ENCODE data around the gene DKK1.

DKK1 gene

DNA sequence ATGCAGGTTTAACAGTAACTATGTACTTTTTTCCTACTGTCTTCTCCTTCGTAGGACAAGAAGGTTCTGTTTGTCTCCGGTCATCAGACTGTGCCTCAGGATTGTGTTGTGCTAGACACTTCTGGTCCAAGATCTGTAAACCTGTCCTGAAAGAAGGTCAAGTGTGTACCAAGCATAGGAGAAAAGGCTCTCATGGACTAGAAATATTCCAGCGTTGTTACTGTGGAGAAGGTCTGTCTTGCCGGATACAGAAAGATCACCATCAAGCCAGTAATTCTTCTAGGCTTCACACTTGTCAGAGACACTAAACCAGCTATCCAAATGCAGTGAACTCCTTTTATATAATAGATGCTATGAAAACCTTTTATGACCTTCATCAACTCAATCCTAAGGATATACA lies 2.4 kb downstream of the DKK1 start:
- TF ChIP-seq, protein P1, sequence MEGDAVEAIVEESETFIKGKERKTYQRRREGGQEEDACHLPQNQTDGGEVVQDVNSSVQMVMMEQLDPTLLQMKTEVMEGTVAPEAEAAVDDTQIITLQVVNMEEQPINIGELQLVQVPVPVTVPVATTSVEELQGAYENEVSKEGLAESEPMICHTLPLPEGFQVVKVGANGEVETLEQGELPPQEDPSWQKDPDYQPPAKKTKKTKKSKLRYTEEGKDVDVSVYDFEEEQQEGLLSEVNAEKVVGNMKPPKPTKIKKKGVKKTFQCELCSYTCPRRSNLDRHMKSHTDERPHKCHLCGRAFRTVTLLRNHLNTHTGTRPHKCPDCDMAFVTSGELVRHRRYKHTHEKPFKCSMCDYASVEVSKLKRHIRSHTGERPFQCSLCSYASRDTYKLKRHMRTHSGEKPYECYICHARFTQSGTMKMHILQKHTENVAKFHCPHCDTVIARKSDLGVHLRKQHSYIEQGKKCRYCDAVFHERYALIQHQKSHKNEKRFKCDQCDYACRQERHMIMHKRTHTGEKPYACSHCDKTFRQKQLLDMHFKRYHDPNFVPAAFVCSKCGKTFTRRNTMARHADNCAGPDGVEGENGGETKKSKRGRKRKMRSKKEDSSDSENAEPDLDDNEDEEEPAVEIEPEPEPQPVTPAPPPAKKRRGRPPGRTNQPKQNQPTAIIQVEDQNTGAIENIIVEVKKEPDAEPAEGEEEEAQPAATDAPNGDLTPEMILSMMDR (IDR thresholded peaks at IDR 0.05; ENCODE audit: insufficient read depth, low read depth, low read length, missing control alignments) = no peak
- no peak for DNase-seq (ENCODE audit: low read depth)
- no peak overlapping the region for H3K4me3 ChIP-seq (ENCODE audit: low read length)

- DNase-seq (ENCODE audit: low read depth) = no peak
- TF ChIP-seq, protein P1 (IDR thresholded peaks at IDR 0.05; ENCODE audit: insufficient read depth, low read depth, low read length, missing control alignments) = no peak
- no peak overlapping the region for H3K4me3 ChIP-seq (ENCODE audit: low read length)
Observed at GRCh38 chr10:52318136-52318701, 4.1 kb downstream of the DKK1 start.

- no peak overlapping the region for H3K4me3 ChIP-seq (ENCODE audit: low read length)
- TF ChIP-seq, protein P1 (IDR thresholded peaks at IDR 0.05; ENCODE audit: insufficient read depth, low read depth, low read length, missing control alignments) = no peak
- DNase-seq (ENCODE audit: low read depth) = peak; percentile 92
Observed at GRCh38 chr10:52318822-52319464, 4.9 kb downstream of the DKK1 start.

- TF ChIP-seq, protein P1 (IDR thresholded peaks at IDR 0.05; ENCODE audit: insufficient read depth, low read depth, low read length, missing control alignments) = no peak
- no peak overlapping the region for H3K4me3 ChIP-seq (ENCODE audit: low read length)
- no peak for DNase-seq (ENCODE audit: low read depth)
Observed at GRCh38 chr10:52319926-52320325, 5.8 kb downstream of the DKK1 start.

DNA sequence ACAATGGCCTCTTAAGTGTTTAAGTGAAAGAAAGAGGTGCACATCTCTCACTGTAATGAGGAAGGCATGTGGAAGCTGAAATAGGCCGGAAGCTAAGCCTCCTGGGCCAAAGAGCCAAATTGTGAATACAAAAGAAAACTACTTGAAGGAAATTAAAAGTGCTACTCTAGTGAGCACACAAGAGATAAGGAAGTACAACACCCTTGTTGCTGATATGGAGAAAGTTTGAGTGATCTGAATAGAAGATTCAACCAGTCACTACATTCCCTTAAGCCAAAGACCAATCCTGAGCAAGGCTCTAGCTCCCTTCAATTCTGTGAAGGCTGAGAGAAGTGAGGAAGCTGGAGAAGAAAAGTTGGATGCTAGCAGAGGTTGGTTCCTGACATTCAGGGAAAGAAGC lies 8.2 kb downstream of the DKK1 start:
- TF ChIP-seq, protein P1 (IDR thresholded peaks at IDR 0.05; ENCODE audit: insufficient read depth, low read depth, low read length, missing control alignments) = no peak
- DNase-seq (ENCODE audit: low read depth) = no peak
- H3K4me3 ChIP-seq (ENCODE audit: low read length) = no peak overlapping the region

DNA sequence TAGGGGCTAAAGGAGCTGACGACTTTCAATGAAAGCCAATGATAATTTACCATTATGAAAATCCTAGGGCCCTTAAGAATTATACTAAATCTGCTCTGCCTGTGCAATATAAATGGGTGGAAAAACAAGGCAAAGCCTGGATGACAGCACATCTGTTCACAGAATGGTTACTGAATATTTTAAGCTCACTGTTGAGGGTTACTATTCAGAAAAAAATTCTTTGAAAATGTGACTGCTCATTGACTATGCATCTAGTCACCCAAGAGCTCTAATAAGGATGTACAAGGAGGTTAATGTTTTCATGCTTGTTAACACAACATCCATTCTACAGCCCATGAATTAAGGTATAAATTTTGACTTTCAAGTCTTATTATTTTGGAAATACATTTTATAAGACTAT lies 8.9 kb downstream of the DKK1 start:
- no peak overlapping the region for H3K4me3 ChIP-seq (ENCODE audit: low read length)
- TF ChIP-seq, protein P1 (IDR thresholded peaks at IDR 0.05; ENCODE audit: insufficient read depth, low read depth, low read length, missing control alignments) = no peak

DNA sequence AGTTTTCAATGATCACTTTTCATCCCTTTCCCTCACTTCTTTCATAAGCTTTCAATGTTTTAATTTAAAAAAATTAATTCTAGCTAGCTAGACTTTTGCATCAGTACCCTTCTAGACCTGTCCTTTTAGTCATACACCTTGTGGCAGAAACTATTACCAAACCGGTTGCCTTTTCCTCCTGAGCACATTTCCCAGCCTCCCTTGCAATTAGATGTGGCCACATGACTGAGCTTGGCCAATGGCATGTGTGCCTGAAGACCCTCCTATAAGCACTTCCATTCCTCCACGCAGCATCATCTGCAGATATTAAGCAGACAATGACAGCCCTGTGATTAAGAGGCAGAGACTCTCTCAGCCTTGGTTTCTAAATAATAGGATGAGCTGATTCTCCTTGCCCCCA lies 12.3 kb downstream of the DKK1 start:
- DNase-seq (ENCODE audit: low read depth) = no peak
- TF ChIP-seq, protein P1 (IDR thresholded peaks at IDR 0.05; ENCODE audit: insufficient read depth, low read depth, low read length, missing control alignments) = no peak

More for the DNA sequence above, 8.9 kb downstream of the DKK1 start:
- no peak for DNase-seq (ENCODE audit: low read depth)

More for the DNA sequence above, 12.3 kb downstream of the DKK1 start:
- H3K4me3 ChIP-seq (ENCODE audit: low read length) = no peak overlapping the region

All from epithelial cell of esophagus (primary cell).